Central memory CD8-positive, alpha-beta T cell (primary cell): Measurements from ENCODE around the gene NCOR2.

ENCODE experiments used
- ATAC-seq: fragments of 150-1000 bp; cut with Tn5 transposase; replicated peaks from 2 replicates; pipeline ENCODE4 v1.10.0; 2022; ENCODE audit warnings: mild to moderate bottlenecking, moderate FRiP score, moderate number of reproducible peaks; ENCODE audit not compliant: poor library complexity, severe bottlenecking; ENCODE audit errors: extremely low read depth
- DNase-seq, 2 donors: peaks; one replicate each; pipeline ENCODE4 v3.0.0; 2021; ENCODE audit warnings: low spot score in 2 of 2
- H3K27ac Mint-ChIP-seq: one replicate; pipeline ENCODE4 v1.8.0; 2022; ENCODE audit warnings: low read depth, mild to moderate bottlenecking, moderate library complexity, mixed read lengths
- H3K27me3 Mint-ChIP-seq: one replicate; pipeline ENCODE4 v1.8.0; 2022; ENCODE audit warnings: mixed read lengths
- H3K36me3 Mint-ChIP-seq: one replicate; pipeline ENCODE4 v1.8.0; 2022; ENCODE audit warnings: mild to moderate bottlenecking, moderate library complexity, mixed read lengths; ENCODE audit not compliant: insufficient read depth
- H3K4me1 Mint-ChIP-seq: one replicate; pipeline ENCODE4 v1.8.0; 2022; ENCODE audit warnings: mixed read lengths
- H3K4me3 Mint-ChIP-seq: one replicate; pipeline ENCODE4 v1.8.0; 2022; ENCODE audit warnings: mild to moderate bottlenecking, moderate library complexity, mixed read lengths
- H3K9me3 Mint-ChIP-seq: one replicate; pipeline ENCODE4 v1.8.0; 2022; ENCODE audit warnings: mixed read lengths

Gene NCOR2

GRCh38 chr12:124607681-124608425, 40.4 kb upstream of the NCOR2 start:
- DNase-seq, result no peak
- H3K36me3 Mint-ChIP-seq, result peaks cover 3% of the 10 kb centered on the region
- no peak for ATAC-seq
- peak overlapping the region; percentile 61 for H3K27ac Mint-ChIP-seq
- peaks cover 26% of the 10 kb centered on the region for H3K4me1 Mint-ChIP-seq
- H3K27me3 Mint-ChIP-seq, result peaks cover 9% of the 10 kb centered on the region
- H3K4me3 Mint-ChIP-seq, result peak overlapping the region; percentile 80
- no peaks in the 10 kb centered on the region for H3K9me3 Mint-ChIP-seq

- Mint-ChIP-seq H3K36me3 (peaks cover 3% of the 10 kb centered on the region), H3K4me3 (peak overlapping the region; percentile 33), H3K27me3 (peaks cover 9% of the 10 kb centered on the region), H3K9me3 (no peaks in the 10 kb centered on the region), H3K4me1 (peaks cover 26% of the 10 kb centered on the region), H3K27ac (no peak overlapping the region)
- ATAC-seq, result no peak
- no peak for DNase-seq
These were observed 38.7 kb upstream of the NCOR2 start for GRCh38 chr12:124605883-124606774.

GRCh38 chr12:124605150-124605882, 37.9 kb upstream of the NCOR2 start:
- H3K27ac Mint-ChIP-seq, result no peak overlapping the region

GRCh38 chr12:124604264-124604680, 36.9 kb upstream of the NCOR2 start:
- H3K9me3 Mint-ChIP-seq, result no peaks in the 10 kb centered on the region
- H3K4me3 Mint-ChIP-seq, result no peak overlapping the region
- no peak overlapping the region for H3K27ac Mint-ChIP-seq
- peaks cover 1% of the 10 kb centered on the region for H3K36me3 Mint-ChIP-seq
- peaks cover 20% of the 10 kb centered on the region for H3K4me1 Mint-ChIP-seq
- no peak for DNase-seq
- ATAC-seq, result no peak
- peaks cover 16% of the 10 kb centered on the region for H3K27me3 Mint-ChIP-seq

More at GRCh38 chr12:124605150-124605882, 37.9 kb upstream of the NCOR2 start:
- H3K4me3 Mint-ChIP-seq, result peak overlapping the region; percentile 33
- ATAC-seq (no peak), DNase-seq (no peak)
- H3K27me3 Mint-ChIP-seq, result peaks cover 9% of the 10 kb centered on the region
- H3K36me3 Mint-ChIP-seq, result peaks cover 3% of the 10 kb centered on the region
- H3K9me3 Mint-ChIP-seq, result no peaks in the 10 kb centered on the region
- H3K4me1 Mint-ChIP-seq, result peaks cover 26% of the 10 kb centered on the region

- Mint-ChIP-seq H3K4me1 (peaks cover 20% of the 10 kb centered on the region), H3K9me3 (no peaks in the 10 kb centered on the region), H3K27me3 (peaks cover 21% of the 10 kb centered on the region), H3K36me3 (peaks cover 1% of the 10 kb centered on the region), H3K4me3 (no peak overlapping the region), H3K27ac (no peak overlapping the region)
- ATAC-seq, result no peak
- no peak for DNase-seq
These were observed 36.4 kb upstream of the NCOR2 start for GRCh38 chr12:124603831-124604251.

- Mint-ChIP-seq H3K4me1 (peaks cover 16% of the 10 kb centered on the region), H3K9me3 (no peaks in the 10 kb centered on the region), H3K27ac (no peak overlapping the region), H3K36me3 (peaks cover 1% of the 10 kb centered on the region), H3K4me3 (no peak overlapping the region), H3K27me3 (peaks cover 25% of the 10 kb centered on the region)
- ATAC-seq, result no peak
- no peak for DNase-seq
These were observed 35.7 kb upstream of the NCOR2 start for GRCh38 chr12:124603100-124603541.

GRCh38 chr12:124601706-124602105, 34.3 kb upstream of the NCOR2 start:
- Mint-ChIP-seq H3K4me1 (peaks cover 7% of the 10 kb centered on the region), H3K27me3 (peaks cover 15% of the 10 kb centered on the region), H3K27ac (no peak overlapping the region), H3K36me3 (peaks cover 1% of the 10 kb centered on the region), H3K9me3 (no peaks in the 10 kb centered on the region), H3K4me3 (no peak overlapping the region)
- DNase-seq (no peak), ATAC-seq (no peak)

- Mint-ChIP-seq H3K27me3 (peaks cover 25% of the 10 kb centered on the region), H3K4me1 (peaks cover 7% of the 10 kb centered on the region), H3K27ac (no peak overlapping the region), H3K4me3 (no peak overlapping the region), H3K9me3 (no peaks in the 10 kb centered on the region), H3K36me3 (peaks cover 1% of the 10 kb centered on the region)
- ATAC-seq (peak; percentile 24), DNase-seq (no peak)
These were observed 31.9 kb upstream of the NCOR2 start for GRCh38 chr12:124599074-124599999.

GRCh38 chr12:124597041-124597440, 29.6 kb upstream of the NCOR2 start:
- Mint-ChIP-seq H3K27me3 (peaks cover 47% of the 10 kb centered on the region), H3K9me3 (no peaks in the 10 kb centered on the region), H3K4me1 (peaks cover 7% of the 10 kb centered on the region), H3K36me3 (no peaks in the 10 kb centered on the region), H3K27ac (no peak overlapping the region), H3K4me3 (no peak overlapping the region)
- DNase-seq, result no peak
- ATAC-seq, result no peak

GRCh38 chr12:124595444-124595843, 28.0 kb upstream of the NCOR2 start:
- Mint-ChIP-seq H3K27me3 (peaks cover 47% of the 10 kb centered on the region), H3K27ac (no peak overlapping the region), H3K36me3 (peaks cover 1% of the 10 kb centered on the region), H3K4me3 (no peak overlapping the region), H3K4me1 (peaks cover 7% of the 10 kb centered on the region), H3K9me3 (no peaks in the 10 kb centered on the region)
- ATAC-seq, result no peak
- DNase-seq, result no peak

- Mint-ChIP-seq H3K9me3 (no peaks in the 10 kb centered on the region), H3K4me1 (peaks cover 7% of the 10 kb centered on the region), H3K27me3 (peaks cover 45% of the 10 kb centered on the region), H3K4me3 (no peak overlapping the region), H3K36me3 (peaks cover 1% of the 10 kb centered on the region), H3K27ac (no peak overlapping the region)
- no peak for DNase-seq
- ATAC-seq, result no peak
These were observed 27.4 kb upstream of the NCOR2 start for GRCh38 chr12:124594851-124595250.
